GM23338 (cell line): ENCODE data around the gene EYS. TPM values are rescaled to one million over a fixed set of nuclear protein-coding genes. Genes with fewer than 3 reads are reported as not detected.

ENCODE experiments used
- ATAC-seq: fragments of 200-7000 bp; cut with Tn5 transposase; 3 replicates; pipeline ENCODE4 v1.9.1; 2020
- DNase-seq: peaks from one replicate; pipeline ENCODE4 v3.0.0-alpha.2; 2015; ENCODE audit warnings: low spot score
- H2AFZ ChIP-seq: fragments of 200-600 bp; sonication (generic); 2 replicates; pipeline ENCODE4 v1.8.0; 2016; ENCODE audit warnings: antibody characterized with exemption, mild to moderate bottlenecking, moderate library complexity
- H3F3A ChIP-seq: fragments of 200-600 bp; sonication (generic); replicated peaks from 2 replicates; pipeline ENCODE4 v1.8.0; 2017; ENCODE audit warnings: antibody characterized with exemption, mixed run types, low read depth
- H3K27ac ChIP-seq: fragments of 200-600 bp; sonication (generic); 2 replicates; pipeline ENCODE4 v1.6.1; 2016; ENCODE audit warnings: low read depth
- H3K27me3 ChIP-seq: fragments of 200-600 bp; sonication (generic); 2 replicates; pipeline ENCODE4 v1.8.0; 2016; ENCODE audit warnings: mild to moderate bottlenecking, mixed run types, moderate library complexity; ENCODE audit not compliant: insufficient read depth
- H3K36me3 ChIP-seq: fragments of 200-600 bp; sonication (generic); 2 replicates; pipeline ENCODE4 v1.8.0; 2016; ENCODE audit warnings: mild to moderate bottlenecking; ENCODE audit not compliant: insufficient read depth
- H3K4me1 ChIP-seq: fragments of 200-600 bp; sonication (generic); 2 replicates; pipeline ENCODE4 v1.8.0; 2016; ENCODE audit warnings: mild to moderate bottlenecking, moderate library complexity; ENCODE audit not compliant: insufficient read depth
- H3K4me2 ChIP-seq: fragments of 200-600 bp; sonication (generic); 2 replicates; pipeline ENCODE4 v1.7.1; 2017; ENCODE audit warnings: mixed run types
- H3K4me3 ChIP-seq: fragments of 200-600 bp; sonication (generic); 2 replicates; pipeline ENCODE4 v1.6.1; 2016; ENCODE audit warnings: mixed run types
- H3K79me2 ChIP-seq: fragments of 200-600 bp; sonication (generic); replicated peaks from 2 replicates; pipeline ENCODE4 v1.8.0; 2017; ENCODE audit warnings: mild to moderate bottlenecking; ENCODE audit not compliant: insufficient read depth
- H3K9me2 ChIP-seq: fragments of 200-600 bp; sonication (generic); 2 replicates; pipeline ENCODE4 v1.8.0; 2017; ENCODE audit not compliant: insufficient read depth
- H4K20me1 ChIP-seq: fragments of 200-600 bp; sonication (generic); replicated peaks from 2 replicates; pipeline ENCODE4 v1.8.0; 2017; ENCODE audit warnings: mild to moderate bottlenecking; ENCODE audit not compliant: insufficient read depth
- H3K27ac Mint-ChIP-seq: 2 replicates; pipeline ENCODE4 v1.8.0; 2020; ENCODE audit warnings: inconsistent platforms, mild to moderate bottlenecking, moderate library complexity, mixed read lengths
- H3K27me3 Mint-ChIP-seq: 3 replicates; pipeline ENCODE4 v1.8.0; 2022; ENCODE audit warnings: low read depth, mild to moderate bottlenecking, moderate library complexity, mixed read lengths, inconsistent platforms; ENCODE audit not compliant: insufficient read depth, poor library complexity
- H3K36me3 Mint-ChIP-seq: 3 replicates; pipeline ENCODE4 v1.8.0; 2021; ENCODE audit warnings: low read depth, mild to moderate bottlenecking, inconsistent platforms, moderate library complexity, mixed read lengths
- H3K4me1 Mint-ChIP-seq: 3 replicates; pipeline ENCODE4 v1.8.0; 2020; ENCODE audit warnings: mild to moderate bottlenecking, inconsistent platforms, mixed read lengths
- H3K4me3 Mint-ChIP-seq: 3 replicates; pipeline ENCODE4 v1.8.0; 2021; ENCODE audit warnings: moderate library complexity, mild to moderate bottlenecking, inconsistent platforms, mixed read lengths
- H3K9me3 Mint-ChIP-seq: 3 replicates; pipeline ENCODE4 v1.8.0; 2020; ENCODE audit warnings: moderate library complexity, mild to moderate bottlenecking, inconsistent platforms, mixed read lengths
- CREB1 ChIP-seq: fragments of 250-450 bp; sonication (Bioruptor Pico); IDR thresholded peaks from 2 replicates; pipeline ENCODE4 v1.5.0; 2020; ENCODE audit warnings: low read depth, mild to moderate bottlenecking, moderate library complexity
- CTCF ChIP-seq, 2 experiments: fragments of 200-600 bp in 1 of 2; sonication (generic) in 1 of 2; conservative IDR thresholded peaks; 2 replicates each; pipeline versions ENCODE4 v1.5.1 to v1.6.1; 2016 to 2017; ENCODE audit warnings: antibody characterized with exemption in 2 of 2, low read depth in 2 of 2, mild to moderate bottlenecking in 2 of 2, moderate library complexity in 1 of 2
- EZH2 ChIP-seq: fragments of 200-600 bp; sonication (generic); IDR thresholded peaks from one replicate; pipeline ENCODE4 v1.8.0; 2017; ENCODE audit warnings: antibody characterized with exemption, mild to moderate bottlenecking, low read depth; ENCODE audit not compliant: unreplicated experiment
- EZH2phosphoT487 ChIP-seq: fragments of 200-600 bp; sonication (generic); IDR thresholded peaks from one replicate; pipeline ENCODE4 v1.8.1; 2018; ENCODE audit warnings: antibody characterized with exemption; ENCODE audit not compliant: unreplicated experiment
- JUNB ChIP-seq: IDR thresholded peaks from one replicate; pipeline ENCODE4 v1.6.1; 2016; ENCODE audit warnings: antibody characterized with exemption; ENCODE audit not compliant: unreplicated experiment
- NANOG ChIP-seq: IDR thresholded peaks from 2 replicates; pipeline ENCODE4 v1.6.1; 2016; ENCODE audit warnings: antibody characterized with exemption, borderline replicate concordance
- POLR2AphosphoS5 ChIP-seq: IDR thresholded peaks from 2 replicates; pipeline ENCODE4 v1.6.1; 2016; ENCODE audit warnings: antibody characterized with exemption, low read depth
- STAT1 ChIP-seq: IDR thresholded peaks from one replicate; pipeline ENCODE4 v1.6.1; 2016; ENCODE audit warnings: antibody characterized with exemption; ENCODE audit not compliant: unreplicated experiment
- ZNF114 ChIP-seq: fragments of 250-450 bp; sonication (Bioruptor Pico); IDR thresholded peaks from 2 replicates; pipeline ENCODE4 v1.5.0; 2020; ENCODE audit warnings: mild to moderate bottlenecking, moderate library complexity
- ZNF331 ChIP-seq: fragments of 250-450 bp; sonication (Bioruptor Pico); IDR thresholded peaks from 2 replicates; pipeline ENCODE4 v1.5.0; 2020; ENCODE audit warnings: low read depth, mild to moderate bottlenecking, moderate library complexity
- polyA plus RNA-seq: library from polyadenylated mRNA; unstranded; fragments of >200 nt; fragmentation: Nextera tagmentation; extraction: Ambion mirVana; gene quantifications from 2 replicates; pipeline ENCODE4 v1.2.1, GENCODE V29; 2016
- total RNA-seq: library from RNA; depleted of rRNA; stranded (reverse); fragments of >200 nt; shearing (Covaris generic); gene quantifications from 2 replicates; pipeline ENCODE4 v1.2.3, GENCODE V29; 2014
- TF ChIP-seq, protein P1 (sequence below): IDR thresholded peaks from one replicate; pipeline ENCODE4 v1.6.1; 2018; ENCODE audit warnings: antibody characterized with exemption; ENCODE audit not compliant: unreplicated experiment

EYS gene
- total and polyA plus RNA-seq, 2 experiments from 2014 or later = 0.38 to 0.52 TPM

DNA sequence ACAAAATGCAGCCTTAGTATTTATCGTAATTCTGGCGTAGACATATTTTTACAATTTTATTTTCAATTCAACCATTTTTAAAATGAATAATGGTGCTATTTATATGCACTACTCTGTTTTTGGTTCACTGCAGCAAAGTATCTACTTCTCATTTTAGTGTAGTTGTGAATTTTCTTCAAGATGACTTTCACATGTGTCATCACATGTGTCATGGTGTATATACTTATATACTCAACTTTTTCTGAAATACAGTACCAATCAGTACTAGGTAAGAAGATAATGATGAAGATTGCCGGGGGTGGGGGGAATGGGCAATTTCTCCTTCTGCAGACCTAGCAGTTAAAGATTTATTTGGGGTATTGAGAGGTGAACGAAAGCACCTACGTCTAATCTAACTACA is 1436.9 kb downstream of the EYS start:
- Histone ChIP-seq H4K20me1 (no peaks in the 10 kb centered on the region), H3K9me2 (no peaks in the 10 kb centered on the region), H3K27ac (no peak overlapping the region), H2AFZ (no peak overlapping the region), H3K4me3 (no peak overlapping the region), H3K27me3 (no peaks in the 10 kb centered on the region), H3F3A (no peaks in the 10 kb centered on the region), H3K4me1 (no peaks in the 10 kb centered on the region), H3K79me2 (no peaks in the 10 kb centered on the region), H3K4me2 (no peak overlapping the region), H3K36me3 (no peaks in the 10 kb centered on the region)
- no peak overlapping the region for H3K4me3 Mint-ChIP-seq
- TF ChIP-seq ZNF331 (CRISPR knock-in tag) (no peak), JUNB (no peak), NANOG (no peak), EZH2phosphoT487 (no peak), STAT1 (no peak), POLR2AphosphoS5 (no peak), EZH2 (no peak), CTCF (conservative IDR thresholded peaks at IDR 0.05; ENCODE audit: low read depth in 2 of 2) (no peak), CREB1 (no peak), ZNF114 (CRISPR knock-in tag) (no peak)
- TF ChIP-seq, protein P1, sequence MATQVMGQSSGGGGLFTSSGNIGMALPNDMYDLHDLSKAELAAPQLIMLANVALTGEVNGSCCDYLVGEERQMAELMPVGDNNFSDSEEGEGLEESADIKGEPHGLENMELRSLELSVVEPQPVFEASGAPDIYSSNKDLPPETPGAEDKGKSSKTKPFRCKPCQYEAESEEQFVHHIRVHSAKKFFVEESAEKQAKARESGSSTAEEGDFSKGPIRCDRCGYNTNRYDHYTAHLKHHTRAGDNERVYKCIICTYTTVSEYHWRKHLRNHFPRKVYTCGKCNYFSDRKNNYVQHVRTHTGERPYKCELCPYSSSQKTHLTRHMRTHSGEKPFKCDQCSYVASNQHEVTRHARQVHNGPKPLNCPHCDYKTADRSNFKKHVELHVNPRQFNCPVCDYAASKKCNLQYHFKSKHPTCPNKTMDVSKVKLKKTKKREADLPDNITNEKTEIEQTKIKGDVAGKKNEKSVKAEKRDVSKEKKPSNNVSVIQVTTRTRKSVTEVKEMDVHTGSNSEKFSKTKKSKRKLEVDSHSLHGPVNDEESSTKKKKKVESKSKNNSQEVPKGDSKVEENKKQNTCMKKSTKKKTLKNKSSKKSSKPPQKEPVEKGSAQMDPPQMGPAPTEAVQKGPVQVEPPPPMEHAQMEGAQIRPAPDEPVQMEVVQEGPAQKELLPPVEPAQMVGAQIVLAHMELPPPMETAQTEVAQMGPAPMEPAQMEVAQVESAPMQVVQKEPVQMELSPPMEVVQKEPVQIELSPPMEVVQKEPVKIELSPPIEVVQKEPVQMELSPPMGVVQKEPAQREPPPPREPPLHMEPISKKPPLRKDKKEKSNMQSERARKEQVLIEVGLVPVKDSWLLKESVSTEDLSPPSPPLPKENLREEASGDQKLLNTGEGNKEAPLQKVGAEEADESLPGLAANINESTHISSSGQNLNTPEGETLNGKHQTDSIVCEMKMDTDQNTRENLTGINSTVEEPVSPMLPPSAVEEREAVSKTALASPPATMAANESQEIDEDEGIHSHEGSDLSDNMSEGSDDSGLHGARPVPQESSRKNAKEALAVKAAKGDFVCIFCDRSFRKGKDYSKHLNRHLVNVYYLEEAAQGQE = no peak
- H3K27ac Mint-ChIP-seq = no peak overlapping the region
- H3K9me3 Mint-ChIP-seq = no peaks in the 10 kb centered on the region; the same call in 1 of the 3 replicates
- H3K4me1 Mint-ChIP-seq = peaks cover 7% of the 10 kb centered on the region; the same call in 2 of the 3 replicates
- H3K36me3 Mint-ChIP-seq = no peaks in the 10 kb centered on the region
- DNase-seq (no peak), ATAC-seq (no peak)
- peaks cover 4% of the 10 kb centered on the region for H3K27me3 Mint-ChIP-seq

DNA sequence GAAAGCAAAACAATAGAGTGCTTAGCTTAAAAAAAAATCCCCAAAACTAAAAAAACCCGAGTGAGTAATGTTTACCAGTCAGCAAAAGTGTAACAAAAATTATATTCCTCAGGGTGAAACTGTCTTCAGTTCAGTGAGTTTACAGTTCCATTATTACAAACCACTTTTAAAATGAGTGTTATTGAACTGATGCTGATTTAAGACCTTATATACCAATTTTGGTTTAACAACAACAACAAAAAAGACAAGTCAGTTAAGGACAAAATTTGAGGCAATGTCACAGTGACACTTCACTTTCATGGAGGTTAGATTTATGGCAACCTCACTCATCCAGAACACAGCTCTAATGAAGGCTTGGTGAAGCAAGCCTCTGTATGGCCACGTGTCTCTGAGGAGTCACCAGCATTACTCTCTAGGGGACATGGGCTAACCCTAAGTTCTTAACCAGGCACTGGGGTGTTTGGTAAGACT is 1440.6 kb downstream of the EYS start:
- Mint-ChIP-seq H3K27me3 (peaks cover 4% of the 10 kb centered on the region), H3K4me3 (no peak overlapping the region), H3K9me3 (no peaks in the 10 kb centered on the region; the same call in 2 of the 3 replicates), H3K27ac (no peak overlapping the region), H3K36me3 (no peaks in the 10 kb centered on the region), H3K4me1 (peaks cover 26% of the 10 kb centered on the region; the same call in 2 of the 3 replicates)
- ATAC-seq (no peak), DNase-seq (no peak)
- H3K4me1 ChIP-seq = peaks cover 20% of the 10 kb centered on the region
- no peak overlapping the region for H3K4me3 ChIP-seq
- no peaks in the 10 kb centered on the region for H4K20me1 ChIP-seq
- H3K27me3 ChIP-seq = no peaks in the 10 kb centered on the region
- no peaks in the 10 kb centered on the region for H3F3A ChIP-seq
- H3K9me2 ChIP-seq = no peaks in the 10 kb centered on the region
- no peak overlapping the region for H2AFZ ChIP-seq
- H3K27ac ChIP-seq = no peak overlapping the region
- no peak overlapping the region for H3K4me2 ChIP-seq
- no peaks in the 10 kb centered on the region for H3K36me3 ChIP-seq
- H3K79me2 ChIP-seq = no peaks in the 10 kb centered on the region
- TF ChIP-seq NANOG (no peak), CTCF (conservative IDR thresholded peaks at IDR 0.05; ENCODE audit: low read depth in 2 of 2) (no peak), CREB1 (no peak), ZNF114 (CRISPR knock-in tag) (no peak), POLR2AphosphoS5 (no peak), STAT1 (no peak)
- TF ChIP-seq, protein P1 = no peak
